Stomach (tissue), 9 donors: ENCODE results near the gene CTNND1. TPM values are rescaled to one million over a fixed set of nuclear protein-coding genes. Genes with fewer than 3 reads are reported as not detected.

Experiments
- DNase-seq, 2 donors: peaks; one replicate each; pipeline versions ENCODE4 v3.0.0 to v3.0.0-alpha.2; 2013 to 2019
- H3K27ac ChIP-seq, 5 donors: fragments of 200-600 bp in 4 of 5; sonication (generic) in 4 of 5; one replicate each; pipeline ENCODE4 v1.5.1; 2013 to 2019; ENCODE audit warnings: mild to moderate bottlenecking in 1 of 5, moderate library complexity in 1 of 5
- H3K27me3 ChIP-seq, 3 donors: fragments of 200-600 bp; sonication (generic); one replicate each; pipeline ENCODE4 v1.5.1; 2017 to 2019; ENCODE audit warnings: mixed run types in 1 of 3
- H3K36me3 ChIP-seq, 4 donors: fragments of 200-600 bp; sonication (generic); 1 replicate in 3 of 4; 2 replicates in 1 of 4; pipeline ENCODE4 v1.5.1; 2016 to 2019
- H3K4me1 ChIP-seq, 4 donors: fragments of 200-600 bp; sonication (generic); one replicate each; pipeline ENCODE4 v1.5.1; 2016 to 2019
- H3K4me3 ChIP-seq, 4 donors: fragments of 200-600 bp; sonication (generic) in 3 of 4; one replicate each; pipeline ENCODE4 v1.5.1; 2016 to 2019; ENCODE audit warnings: mild to moderate bottlenecking in 1 of 4
- H3K9me3 ChIP-seq, 4 donors: fragments of 200-600 bp; sonication (generic); one replicate each; pipeline ENCODE4 v1.5.1; 2016 to 2019
- CTCF ChIP-seq, 7 experiments: fragments of 450-650 bp in 4 of 7; fragments of 200-600 bp in 3 of 7; sonication (generic) in 3 of 7; IDR thresholded peaks; one replicate each; pipeline ENCODE4 v1.5.1; 2016 to 2019; ENCODE audit warnings: antibody characterized with exemption in 7 of 7, control low read depth in 2 of 7, mild to moderate bottlenecking in 1 of 7
- EP300 ChIP-seq: sonication (generic); formaldehyde crosslinking; IDR thresholded peaks from one replicate; pipeline ENCODE4 v1.6.1; 2017; ENCODE audit warnings: antibody characterized with exemption
- POLR2A ChIP-seq, 4 donors: fragments of 450-650 bp; IDR thresholded peaks; one replicate each; pipeline ENCODE4 v1.6.1; 2016; ENCODE audit warnings: antibody characterized with exemption in 4 of 4, control low read depth in 2 of 4, mild to moderate bottlenecking in 1 of 4, moderate library complexity in 1 of 4
- POLR2AphosphoS5 ChIP-seq, 3 donors: sonication (generic); formaldehyde crosslinking; IDR thresholded peaks; one replicate each; pipeline ENCODE4 v1.6.1; 2016; ENCODE audit warnings: antibody characterized with exemption in 3 of 3
- WGBS, 5 donors: extraction: QIAGEN DNeasy Blood & Tissue Kit in 3 of 5; methylation state at CpG; one replicate each; pipeline versions ENCODE4 v1.1.5 to v1.1.7; 2013 to 2018; 5-methylcytosine and 5-hydroxymethylcytosine counted together
- intact Hi-C: fragments of 100-400 bp; cut with DNase I; formaldehyde crosslinking; loops from one replicate; pipeline ENCODE4 v1.15.1; 2023; ENCODE audit warnings: low total_unique reads
- polyA plus RNA-seq, 3 donors: library from polyadenylated mRNA; stranded (reverse); fragments of 200-250 nt; gene quantifications; one replicate each; pipeline ENCODE4 v1.2.3, GENCODE V29; 2013
- total RNA-seq, 5 donors: library from RNA; depleted of rRNA; stranded (reverse); fragments of >200 nt; gene quantifications; one replicate each; pipeline versions ENCODE4 v1.1.0 to v1.2.3, GENCODE V29; 2014 to 2016
- donor health status: healthy with polysubstance abuse.
- donor health status: Bipolar disorder and iron deficiency.
- donor health status: healthy.

The CTNND1 gene
- total and polyA plus RNA-seq, 8 donors, result 45.1 to 447 (median 126) TPM

- no peak overlapping the region for H3K4me3 ChIP-seq
- intact Hi-C loops, result no loop called here
- 64 to 73% (median 67%) methylated on average over 2 of the region's 2 CpGs for WGBS, 5 donors
- H3K36me3 ChIP-seq, result peaks cover 0 to 26% (median 14%) of the 10 kb centered on the region in 4 donors
- H3K27me3 ChIP-seq, result no peaks in the 10 kb centered on the region
- DNase-seq, result no peak
- no peak overlapping the region for H3K27ac ChIP-seq
- no peaks in the 10 kb centered on the region for H3K9me3 ChIP-seq
- peaks cover 0 to 7% (median 0%) of the 10 kb centered on the region in 4 donors for H3K4me1 ChIP-seq
- TF ChIP-seq POLR2AphosphoS5 (IDR thresholded peaks at IDR 0.05) (no peak), POLR2A (IDR thresholded peaks at IDR 0.05) (no peak), EP300 (no peak), CTCF (IDR thresholded peaks at IDR 0.05) (no peak)
Measured at GRCh38 chr11:57727185-57727584, 34.4 kb upstream of the CTNND1 start.

GRCh38 chr11:57728829-57729228 lies 32.8 kb upstream of the CTNND1 start:
- peaks cover 0 to 7% (median 0%) of the 10 kb centered on the region in 4 donors for H3K4me1 ChIP-seq
- DNase-seq, result no peak
- no peak overlapping the region for H3K27ac ChIP-seq
- no peaks in the 10 kb centered on the region for H3K27me3 ChIP-seq
- H3K36me3 ChIP-seq, result peaks cover 0 to 15% (median 7%) of the 10 kb centered on the region in 4 donors
- intact Hi-C loops, result no loop called here
- WGBS, 5 donors, result 74 to 77% (median 75%) methylated on average over 7 of the region's 7 CpGs
- H3K4me3 ChIP-seq, result no peak overlapping the region
- TF ChIP-seq POLR2A (IDR thresholded peaks at IDR 0.05) (no peak), EP300 (no peak), CTCF (IDR thresholded peaks at IDR 0.05) (no peak), POLR2AphosphoS5 (IDR thresholded peaks at IDR 0.05) (no peak)
- no peaks in the 10 kb centered on the region for H3K9me3 ChIP-seq

- intact Hi-C loops, result no loop called here
- no peak overlapping the region for H3K27ac ChIP-seq
- peaks cover 0 to 7% (median 0%) of the 10 kb centered on the region in 4 donors for H3K4me1 ChIP-seq
- no peaks in the 10 kb centered on the region for H3K9me3 ChIP-seq
- H3K36me3 ChIP-seq, result peaks cover 0 to 20% (median 12%) of the 10 kb centered on the region in 4 donors
- no peak for TF ChIP-seq POLR2AphosphoS5 (IDR thresholded peaks at IDR 0.05)
- TF ChIP-seq POLR2A (IDR thresholded peaks at IDR 0.05), result no peak
- no peak for TF ChIP-seq CTCF (IDR thresholded peaks at IDR 0.05)
- no peak for TF ChIP-seq EP300
- no peak for DNase-seq
- H3K4me3 ChIP-seq, result no peak overlapping the region
- 89 to 94% (median 92%) methylated on average over 7 of the region's 7 CpGs for WGBS, 5 donors
- no peaks in the 10 kb centered on the region for H3K27me3 ChIP-seq
Measured at GRCh38 chr11:57729479-57729878, 32.1 kb upstream of the CTNND1 start.

- H3K9me3 ChIP-seq, result no peaks in the 10 kb centered on the region
- no peaks in the 10 kb centered on the region for H3K27me3 ChIP-seq
- no peak for TF ChIP-seq POLR2A (IDR thresholded peaks at IDR 0.05)
- no peak for TF ChIP-seq EP300
- no peak for TF ChIP-seq CTCF (IDR thresholded peaks at IDR 0.05)
- no peak for TF ChIP-seq POLR2AphosphoS5 (IDR thresholded peaks at IDR 0.05)
- no peak for DNase-seq
- peaks cover 5 to 38% (median 25%) of the 10 kb centered on the region in 4 donors for H3K36me3 ChIP-seq
- H3K4me3 ChIP-seq, result no peak overlapping the region
- WGBS, 5 donors, result 90 to 100% (median 95%) methylated on average over 1 of the region's 1 CpG
- H3K27ac ChIP-seq, result no peak overlapping the region
- peaks cover 0 to 19% (median 4%) of the 10 kb centered on the region in 4 donors for H3K4me1 ChIP-seq
- intact Hi-C loops, result no loop called here
Measured at GRCh38 chr11:57732661-57733060, 28.9 kb upstream of the CTNND1 start.
